Activated naive CD4-positive, alpha-beta T cell treated with Interleukin-2 at 50 U/mL for 16 hours (primary cell): ENCODE data around the gene PTPRD.

Experiments
- DNase-seq: peaks from one replicate; pipeline ENCODE4 v3.0.0-alpha.2; 2020

PTPRD gene

DNA sequence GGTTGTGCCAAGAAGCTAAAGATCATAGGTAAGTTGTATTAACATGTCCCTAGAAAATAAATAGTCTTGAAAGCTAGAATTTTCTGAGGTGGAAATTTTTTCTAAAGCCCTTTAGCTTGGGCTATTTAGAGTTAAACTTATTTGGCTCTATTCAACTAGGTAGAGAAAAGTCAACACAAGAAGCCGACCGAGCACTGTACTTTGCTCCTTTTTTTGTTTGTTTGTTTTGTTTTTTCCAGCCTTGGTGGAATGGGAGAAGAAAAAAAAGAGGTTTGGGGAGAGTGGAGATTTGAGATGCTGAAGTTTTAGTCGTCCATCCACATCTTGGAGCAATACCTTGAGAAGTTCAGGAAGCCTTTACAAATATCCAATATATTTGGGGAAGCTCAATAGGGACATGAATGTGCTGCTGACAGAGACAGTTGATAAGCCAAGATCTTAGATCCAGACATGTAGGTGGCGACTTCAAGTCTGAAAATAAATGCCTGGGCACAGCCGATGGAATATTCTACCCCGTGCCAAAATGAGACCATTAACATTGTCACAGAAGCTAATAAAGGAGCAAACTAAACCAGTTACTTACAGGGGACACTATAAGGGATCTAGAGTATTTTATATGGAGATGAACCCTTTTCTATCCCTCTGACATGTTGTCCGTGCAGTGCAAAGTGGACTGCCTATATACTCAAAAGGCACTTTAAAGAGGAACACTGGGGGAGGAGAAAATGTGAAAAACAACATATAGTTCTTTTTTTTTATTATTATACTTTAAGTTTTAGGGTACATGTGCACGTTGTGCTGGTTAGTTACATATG is 466.1 kb downstream of the PTPRD start:
- DNase-seq = no peak

DNA sequence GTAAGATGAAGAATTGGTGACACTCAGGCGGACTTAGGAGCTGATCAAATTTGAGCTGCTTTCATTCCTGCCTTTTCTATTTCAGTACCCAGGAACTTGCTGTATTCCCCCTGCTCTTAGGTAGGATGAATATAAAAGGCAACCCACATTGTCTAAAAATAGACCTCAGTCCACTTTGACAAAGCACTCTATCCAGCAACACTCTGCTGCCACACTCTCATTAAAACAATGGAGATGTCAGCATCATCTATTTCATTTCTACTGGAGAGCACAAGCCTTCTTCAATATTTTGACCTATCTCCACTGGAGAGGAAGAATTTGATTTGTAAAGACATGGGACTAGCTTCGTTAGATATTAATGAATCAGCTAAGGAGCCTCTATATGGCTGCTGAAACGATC is 468.4 kb downstream of the PTPRD start:
- DNase-seq = no peak

DNA sequence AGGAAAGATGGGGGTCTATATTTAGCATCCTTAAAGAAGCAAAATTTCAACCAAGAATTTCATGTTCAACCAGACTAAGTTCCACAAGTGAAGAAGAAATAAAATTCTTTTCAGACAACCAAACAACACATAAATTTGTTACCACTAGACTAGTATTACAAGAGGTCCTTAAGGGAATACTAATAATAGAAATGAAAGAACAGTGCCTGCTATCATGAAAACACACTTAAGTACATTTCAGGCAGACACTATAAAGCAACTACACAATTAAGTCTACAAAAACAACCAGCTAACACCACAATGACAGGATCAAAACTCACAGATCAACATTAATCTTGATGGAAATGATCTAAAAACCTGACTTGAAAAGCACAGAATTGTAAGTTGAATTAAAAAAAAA is 477.2 kb downstream of the PTPRD start:
- DNase-seq = no peak

DNA sequence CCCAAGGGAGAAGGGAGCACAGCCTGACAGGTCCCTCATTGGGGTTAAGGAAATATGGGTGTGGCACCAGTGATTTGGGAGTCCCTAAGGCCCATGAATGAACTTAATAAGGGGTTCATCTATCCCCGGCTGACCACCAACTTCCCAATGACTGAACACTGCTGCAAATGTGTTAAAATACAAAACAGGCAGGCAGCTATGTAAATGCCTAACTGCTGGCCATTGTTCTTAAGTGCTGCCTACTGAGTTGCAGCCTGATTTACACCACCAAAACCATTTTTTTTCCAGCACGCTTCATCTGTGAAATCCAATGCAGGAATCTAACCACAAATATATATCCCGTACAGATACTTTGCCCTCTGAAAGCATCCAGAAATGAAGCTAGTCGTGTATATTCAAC is 478.5 kb downstream of the PTPRD start:
- no peak for DNase-seq

DNA sequence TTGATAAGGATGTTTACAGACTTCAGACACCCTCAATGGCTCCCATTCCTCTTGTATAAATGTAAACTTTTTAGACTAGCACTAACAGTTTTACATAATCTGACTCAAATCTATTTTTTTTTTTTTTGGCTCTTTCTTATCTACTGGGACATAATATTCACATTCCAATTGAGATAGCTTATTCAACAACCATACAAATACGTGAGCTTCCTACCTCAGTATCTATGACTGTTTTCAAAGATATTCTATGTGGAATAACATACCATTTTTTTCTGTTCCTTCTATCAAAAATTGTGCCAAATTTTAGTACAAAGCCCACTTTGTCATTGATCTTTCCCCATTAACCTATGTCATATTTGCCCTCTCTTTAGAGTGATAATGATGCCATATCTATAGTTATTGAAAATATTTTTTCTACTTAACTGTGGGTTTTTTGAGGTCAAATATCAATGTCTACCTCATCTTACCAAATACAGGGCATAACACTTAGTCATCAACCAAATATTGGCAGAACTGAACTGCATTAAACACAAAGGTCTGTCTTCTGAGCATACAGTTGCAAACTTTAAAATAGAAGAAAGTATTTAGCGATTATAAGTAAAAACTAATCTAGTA is 482.6 kb downstream of the PTPRD start:
- DNase-seq = no peak

DNA sequence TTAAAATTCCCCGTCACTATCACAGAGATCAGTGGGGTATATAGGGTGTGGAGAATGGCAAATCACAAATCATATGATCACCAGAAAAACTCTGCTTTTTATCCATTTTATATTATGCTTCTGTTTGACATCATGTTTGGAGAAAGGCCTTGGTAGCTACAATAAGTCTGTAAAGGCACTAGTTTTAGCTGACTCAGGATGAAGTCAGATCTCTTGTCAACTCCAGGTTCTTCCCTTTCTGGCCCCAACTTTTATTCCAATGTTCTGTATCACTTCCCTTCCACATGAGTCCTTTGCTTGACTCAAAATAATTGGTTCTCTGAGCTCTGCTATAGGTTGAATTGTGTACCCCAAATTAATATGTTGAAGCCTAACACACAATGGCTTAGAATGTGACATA is 484.9 kb downstream of the PTPRD start:
- DNase-seq = no peak

DNA sequence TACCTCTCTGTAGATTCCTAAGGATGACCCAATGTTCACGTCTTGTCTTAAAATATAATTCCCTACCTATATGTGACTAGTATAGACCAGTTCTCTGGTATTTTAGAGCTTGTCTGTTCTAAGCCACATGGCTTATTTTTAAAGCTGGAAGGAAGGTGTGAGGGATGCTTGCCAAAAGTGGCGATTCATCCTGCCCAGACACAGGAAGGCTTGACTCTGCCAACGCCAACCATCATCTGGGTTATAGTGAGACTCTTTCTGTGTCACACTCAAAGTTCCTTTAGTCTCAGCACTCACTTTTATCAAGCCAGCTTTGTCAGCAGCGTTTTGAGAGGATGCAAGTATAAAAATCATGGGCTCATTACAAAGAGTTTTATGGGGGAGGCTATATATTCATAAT is 500.0 kb downstream of the PTPRD start:
- DNase-seq = no peak

DNA sequence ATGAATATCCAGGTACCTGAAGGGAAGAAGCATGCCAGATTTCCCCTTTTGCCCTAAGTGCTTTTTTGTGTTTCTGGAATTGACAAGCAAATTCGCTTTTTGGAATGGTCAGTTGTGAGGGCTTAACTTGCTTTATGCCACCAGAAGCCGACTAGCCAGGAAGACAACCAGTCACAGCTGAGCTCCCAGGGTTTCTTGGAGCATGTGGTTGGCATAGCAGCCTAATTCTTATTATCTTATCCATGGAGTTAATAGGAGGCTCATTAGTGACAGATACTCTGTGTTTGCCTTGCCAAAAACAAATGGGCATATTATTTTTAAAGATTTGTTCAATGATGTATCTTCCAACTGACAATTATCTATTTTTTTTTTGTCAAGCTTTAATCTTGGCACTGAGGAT is 500.7 kb downstream of the PTPRD start:
- no peak for DNase-seq

DNA sequence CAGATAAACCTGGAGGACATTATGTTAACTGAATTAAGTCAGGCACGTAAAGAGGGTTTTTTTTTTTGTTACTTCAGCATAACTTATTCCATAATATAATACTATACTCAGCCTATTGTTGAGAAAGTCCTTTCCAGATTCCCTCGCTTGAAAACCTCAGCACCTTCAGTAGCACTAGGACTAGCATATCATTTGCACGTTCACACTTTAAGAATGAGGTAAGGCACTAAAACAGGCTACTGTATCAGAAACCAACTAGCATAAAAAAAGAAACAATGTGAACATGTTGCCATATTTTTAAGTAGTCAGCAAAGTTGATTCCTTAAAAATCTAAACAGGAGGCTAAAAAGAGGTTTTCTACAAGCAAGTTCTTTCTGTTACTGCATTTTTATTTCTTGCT is 504.0 kb downstream of the PTPRD start:
- no peak for DNase-seq

DNA sequence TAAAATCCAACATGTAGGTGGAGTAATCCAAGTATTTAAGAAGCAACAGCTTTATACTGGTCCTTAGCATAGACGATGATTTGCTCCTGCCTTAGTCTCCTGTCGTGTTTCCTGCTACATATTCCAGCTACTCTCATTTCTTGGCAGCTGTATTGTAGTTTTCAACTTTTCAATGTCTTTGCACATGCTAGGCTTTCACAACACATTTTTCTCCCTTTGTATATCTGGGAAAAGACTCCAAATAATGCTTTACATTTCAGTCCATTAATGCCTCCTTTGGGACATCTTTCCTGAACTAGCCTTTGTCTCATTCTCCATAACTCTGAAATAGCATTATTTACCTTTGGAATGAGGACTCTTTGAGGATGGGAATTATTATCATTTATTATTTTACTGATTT is 508.0 kb downstream of the PTPRD start:
- no peak for DNase-seq

DNA sequence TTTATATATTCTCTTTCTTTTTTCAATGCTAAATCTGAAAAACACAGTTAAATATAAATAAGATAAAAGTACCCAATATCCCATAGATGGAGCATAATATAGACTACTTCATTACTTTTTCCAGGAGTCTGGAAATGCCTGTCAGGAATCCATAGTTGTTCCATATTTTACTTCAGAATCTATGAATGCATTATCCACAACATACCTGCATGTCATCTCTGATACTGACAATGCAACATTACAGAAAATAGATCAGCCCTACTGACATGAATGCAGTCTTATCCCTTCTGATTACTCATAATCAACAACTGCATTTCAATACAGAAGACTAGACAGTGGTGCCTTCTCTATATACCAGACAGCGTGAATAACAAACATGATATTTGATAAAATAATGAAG is 517.6 kb downstream of the PTPRD start:
- DNase-seq = no peak

DNA sequence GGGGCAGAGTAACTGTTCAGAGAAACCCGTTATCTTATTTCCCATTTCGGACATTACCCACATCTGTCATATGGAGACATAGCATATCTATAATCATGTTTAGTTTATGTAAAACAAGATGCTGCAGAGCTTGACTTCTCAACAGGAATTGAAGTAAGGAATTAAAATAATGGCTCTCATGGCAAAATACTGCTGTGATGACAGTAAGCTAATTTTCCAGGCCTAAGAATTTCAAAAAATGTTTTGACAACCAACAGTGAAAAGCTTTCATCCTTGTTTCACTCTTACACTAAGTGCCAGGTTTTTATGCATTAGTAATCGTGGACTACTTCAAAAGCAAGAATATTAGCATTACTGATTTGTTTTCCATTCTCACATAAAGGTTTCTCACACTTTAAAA is 518.2 kb downstream of the PTPRD start:
- no peak for DNase-seq

DNA sequence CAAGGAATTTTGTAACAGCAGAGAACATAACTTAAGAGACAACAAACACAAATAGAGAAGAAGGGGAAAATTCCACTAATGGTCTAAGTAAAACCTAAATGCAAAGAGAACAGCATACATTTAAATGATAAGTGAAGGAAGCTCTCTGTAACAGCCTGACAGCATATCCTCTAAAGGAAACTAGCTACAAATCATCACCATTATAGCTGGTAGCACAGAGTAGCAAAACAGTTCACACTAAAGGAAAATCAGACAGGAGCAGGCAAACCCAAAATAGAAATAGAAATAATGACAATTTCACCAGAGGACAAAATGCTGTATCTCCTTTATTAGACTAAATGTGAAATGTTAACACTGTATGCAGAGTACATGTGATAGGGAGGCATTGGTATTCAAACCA is 532.8 kb downstream of the PTPRD start:
- DNase-seq = no peak

DNA sequence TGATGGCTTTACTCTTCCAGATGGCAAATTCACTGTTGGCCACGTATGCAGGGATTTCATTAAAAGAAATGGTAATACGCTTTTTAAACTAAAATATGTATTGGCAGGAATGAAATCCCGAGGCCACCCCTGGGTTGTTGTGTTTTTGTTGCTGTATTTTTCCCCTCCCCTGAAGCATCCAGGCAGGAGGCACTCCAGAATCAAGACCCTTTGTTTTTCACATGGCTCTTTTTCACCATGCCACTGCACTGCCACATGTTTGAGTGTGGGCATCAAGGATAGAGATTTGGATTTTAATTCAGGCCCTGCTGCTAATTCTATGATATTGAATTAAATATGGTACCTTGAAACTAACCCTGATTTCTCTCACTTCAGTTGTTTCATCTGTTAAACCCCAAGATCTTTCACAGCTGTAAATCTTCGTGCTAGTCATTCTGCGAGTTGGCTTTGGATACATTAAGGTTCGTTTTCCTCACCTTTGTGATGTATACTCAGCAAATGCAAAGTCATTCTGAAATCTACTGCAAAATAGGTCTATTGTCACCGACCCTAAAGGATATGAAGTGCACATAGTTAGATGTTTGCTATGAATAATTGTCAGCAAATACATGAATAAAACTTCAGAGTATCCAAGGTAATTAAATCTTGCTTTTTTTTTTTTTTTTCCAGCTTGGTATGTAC is 533.4 kb downstream of the PTPRD start:
- DNase-seq = no peak

DNA sequence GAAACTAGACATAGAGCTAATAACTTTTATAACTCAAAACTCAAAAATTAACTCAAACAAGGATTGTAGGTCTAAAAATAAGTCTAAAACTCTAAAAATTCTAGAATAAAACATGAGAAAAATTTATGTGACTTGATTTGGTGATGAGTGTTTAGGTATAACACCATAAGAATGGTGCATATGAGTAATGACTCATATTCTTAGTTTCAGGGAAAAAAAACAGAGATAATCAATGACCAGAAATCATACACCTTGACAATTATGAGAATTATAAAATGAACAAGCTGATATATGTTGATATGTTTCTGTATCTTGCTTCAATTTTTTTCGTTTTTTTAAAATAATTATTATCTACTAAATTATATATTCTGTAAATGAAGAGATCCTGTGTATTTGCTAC is 541.2 kb downstream of the PTPRD start:
- no peak for DNase-seq

DNA sequence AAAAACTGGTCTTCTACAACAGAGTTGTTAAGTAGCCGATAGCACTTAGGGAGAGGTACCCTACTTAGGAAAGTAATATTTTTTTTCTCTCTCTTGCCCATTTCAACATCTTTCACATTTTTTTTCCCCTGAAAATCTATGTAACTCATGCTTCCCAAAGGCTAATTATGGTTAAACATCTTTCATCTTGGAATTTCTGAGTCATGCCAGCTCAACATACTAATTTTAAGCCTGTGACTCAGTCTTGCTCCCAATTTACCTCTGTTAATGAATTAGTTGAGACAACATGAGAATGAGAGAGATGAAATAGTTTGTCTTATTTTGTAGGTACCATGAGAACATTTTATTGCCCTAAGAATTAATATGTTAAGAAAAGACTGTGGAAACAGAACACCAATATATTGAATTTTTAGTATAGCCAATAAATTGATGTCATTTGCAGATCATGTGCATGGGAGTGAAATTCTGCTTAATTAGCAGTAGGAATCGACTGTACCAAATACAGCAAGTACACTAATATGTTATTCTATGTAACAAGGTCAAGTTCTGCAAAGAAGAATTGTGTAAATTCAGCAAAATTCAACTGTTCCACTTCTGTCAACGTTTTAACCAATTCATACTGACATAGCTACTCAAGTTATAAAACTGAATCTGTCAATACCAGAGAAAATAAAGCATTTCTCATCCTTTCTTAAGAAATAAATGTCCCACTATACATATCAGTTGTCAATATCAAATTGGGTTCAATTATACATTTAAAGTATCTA is 550.0 kb downstream of the PTPRD start:
- DNase-seq = no peak

DNA sequence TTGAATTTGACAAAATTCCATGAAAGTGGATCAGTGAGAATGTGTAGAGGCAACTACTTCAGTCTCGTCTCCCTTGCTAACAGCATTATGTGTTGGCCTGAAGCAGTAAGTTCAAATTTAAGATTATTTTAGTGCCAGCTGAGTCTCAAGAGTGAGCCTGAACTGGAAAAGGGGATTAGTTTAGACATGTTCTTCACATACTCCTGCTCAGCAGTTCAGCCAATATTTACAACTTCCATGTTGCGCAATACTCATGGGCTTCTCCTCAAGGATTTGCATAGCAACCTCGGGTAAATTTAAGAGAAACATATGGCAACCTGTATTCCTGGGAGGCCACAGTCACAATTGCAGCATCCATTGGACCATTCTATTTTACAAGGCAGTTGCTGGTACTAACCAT is 553.8 kb downstream of the PTPRD start:
- DNase-seq = no peak

DNA sequence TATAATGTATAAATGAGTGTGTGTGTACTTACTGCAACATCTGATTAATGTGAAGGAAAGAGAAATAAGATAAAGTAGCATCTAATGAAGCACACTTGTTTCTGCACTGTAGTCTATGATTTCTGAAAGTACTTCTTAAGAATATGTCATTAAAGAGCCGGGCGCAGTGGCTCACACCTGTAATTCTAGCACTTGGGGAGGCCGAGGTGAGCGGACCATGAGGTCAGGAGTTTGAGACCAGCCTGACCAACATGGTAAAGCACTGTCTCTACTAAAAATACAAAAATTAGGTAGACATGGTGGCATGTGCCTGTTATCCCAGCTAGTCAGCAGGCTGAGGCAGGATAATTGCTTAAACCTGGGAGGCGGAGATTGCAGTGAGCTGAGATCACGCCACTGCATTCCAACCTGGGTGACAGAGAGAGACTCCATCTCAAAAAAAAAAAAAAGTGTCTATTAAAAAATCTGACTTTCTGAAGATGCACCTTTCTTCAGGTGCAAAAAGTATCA is 556.9 kb downstream of the PTPRD start:
- no peak for DNase-seq

DNA sequence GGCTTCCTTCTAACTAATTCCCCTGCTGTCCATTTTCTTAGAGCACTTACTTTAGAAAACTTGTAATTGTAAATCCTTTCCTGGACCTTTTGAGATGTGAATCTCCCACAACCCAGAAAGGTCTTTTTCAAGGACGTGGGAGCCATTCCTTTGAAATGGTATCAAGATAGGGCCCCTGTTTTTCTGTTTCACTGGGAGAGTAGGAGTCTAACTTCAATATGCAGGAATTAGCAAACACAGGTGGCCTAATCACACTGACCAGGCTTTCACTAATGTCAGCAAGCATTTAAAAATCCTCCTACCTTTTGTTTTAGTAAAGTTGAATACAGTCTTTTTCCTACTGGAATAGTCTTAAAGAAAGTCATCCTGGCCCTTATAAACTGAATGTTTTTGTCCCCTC is 558.3 kb downstream of the PTPRD start:
- DNase-seq = no peak

DNA sequence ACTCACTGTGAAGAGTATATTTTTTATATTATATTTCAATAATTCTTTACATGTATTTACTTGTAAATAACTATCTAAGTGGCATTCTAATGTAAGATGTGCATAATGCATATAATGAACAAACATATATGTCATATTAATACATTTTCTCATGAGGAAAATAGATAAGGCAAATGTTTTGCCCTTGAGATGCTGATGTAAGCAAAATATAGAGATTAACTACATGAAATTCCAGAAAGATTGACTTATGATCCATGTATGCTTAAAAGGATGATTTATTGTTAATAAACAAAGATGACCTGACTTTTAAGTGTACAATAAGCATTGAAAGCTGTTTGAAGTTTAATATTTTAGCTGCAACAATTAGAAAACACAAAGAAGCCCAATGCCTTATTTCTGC is 559.9 kb downstream of the PTPRD start:
- no peak for DNase-seq

DNA sequence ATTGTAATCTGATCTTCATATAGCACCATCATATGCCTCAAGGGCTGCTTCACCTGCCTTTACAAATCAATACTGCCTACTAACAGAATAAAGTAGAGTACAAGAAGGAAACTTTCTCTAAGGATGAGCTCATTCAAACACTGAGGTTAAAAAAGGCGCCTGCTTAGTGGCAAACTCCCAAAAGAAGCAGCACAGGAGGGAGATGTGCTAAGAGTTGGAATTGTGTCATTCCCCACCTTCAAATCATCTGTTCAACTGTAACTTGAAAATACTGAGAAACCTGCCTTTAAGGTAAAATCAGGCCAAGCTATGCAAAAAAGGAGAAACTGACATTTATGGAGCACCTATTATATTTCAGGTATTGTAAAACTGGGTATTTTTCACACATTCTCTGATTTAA is 560.6 kb downstream of the PTPRD start:
- no peak for DNase-seq

DNA sequence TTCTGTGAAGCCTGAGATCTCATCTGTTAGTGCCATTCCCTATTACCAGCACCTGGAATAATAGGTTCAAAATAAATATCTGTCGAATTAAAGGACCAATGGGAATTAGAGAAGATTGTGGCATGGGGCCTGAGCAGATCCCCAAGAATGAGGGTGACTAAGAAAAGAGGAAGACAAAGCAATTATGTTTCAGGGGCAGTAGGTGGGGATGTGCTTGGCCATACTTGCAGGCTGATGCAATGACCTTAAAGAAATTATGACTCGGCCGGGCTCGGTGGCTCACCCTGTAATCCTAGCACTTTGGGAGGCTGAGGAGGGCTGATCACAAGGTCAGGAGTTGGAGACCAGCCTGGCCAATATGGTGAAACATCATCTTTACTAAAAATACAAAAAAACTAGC is 562.8 kb downstream of the PTPRD start:
- DNase-seq = no peak

DNA sequence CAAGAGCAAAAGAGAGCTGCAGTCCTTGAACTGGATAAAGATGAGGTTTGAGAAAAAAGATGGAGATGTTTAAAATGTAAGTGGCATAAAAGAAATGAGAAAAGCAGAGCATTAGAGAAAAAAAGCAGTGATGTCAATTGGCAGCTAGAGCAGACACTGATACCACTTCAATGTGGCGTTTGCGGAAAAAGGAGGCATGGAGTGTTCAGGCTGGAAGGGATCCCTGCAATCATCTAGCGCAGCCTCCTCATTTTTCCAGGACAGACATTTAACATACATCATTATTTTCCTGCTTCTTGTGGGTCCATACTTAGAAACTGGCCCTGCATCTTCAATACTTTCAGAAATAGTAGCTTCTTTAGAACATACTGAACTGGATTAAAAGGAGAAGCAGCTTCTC is 563.8 kb downstream of the PTPRD start:
- no peak for DNase-seq
